HG02588 (cell line): ENCODE results near the gene ZCCHC2.

Source experiments
- ATAC-seq: cut with Tn5 transposase; IDR thresholded peaks from one replicate; pipeline ENCODE4 v1.9.1; 2021; ENCODE audit warnings: mild to moderate bottlenecking, moderate library complexity; ENCODE audit not compliant: unreplicated experiment

The ZCCHC2 gene

DNA sequence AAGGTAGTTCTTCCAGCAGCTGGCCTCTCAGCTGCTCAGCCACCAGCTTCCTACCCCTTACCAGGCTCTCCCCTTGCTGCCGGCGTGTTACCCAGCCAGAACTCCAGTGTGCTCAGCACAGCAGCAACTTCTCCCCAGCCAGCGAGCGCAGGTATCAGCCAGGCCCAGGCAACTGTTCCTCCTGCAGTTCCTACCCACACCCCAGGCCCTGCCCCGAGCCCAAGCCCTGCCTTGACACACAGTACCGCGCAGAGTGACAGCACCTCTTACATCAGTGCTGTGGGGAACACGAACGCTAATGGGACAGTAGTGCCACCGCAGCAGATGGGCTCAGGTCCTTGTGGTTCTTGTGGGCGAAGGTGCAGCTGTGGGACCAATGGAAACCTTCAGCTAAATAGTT is 52.0 kb downstream of the ZCCHC2 start:
- no peak for ATAC-seq

GRCh38 chr18:62576271-62576670 is 53.4 kb downstream of the ZCCHC2 start:
- ATAC-seq, result no peak

- ATAC-seq, result peak; percentile 54
Measured at GRCh38 chr18:62576845-62577512, 54.2 kb downstream of the ZCCHC2 start.

- no peak for ATAC-seq
Measured at GRCh38 chr18:62577765-62578164, 54.9 kb downstream of the ZCCHC2 start.

GRCh38 chr18:62578980-62579511 is 56.2 kb downstream of the ZCCHC2 start:
- no peak for ATAC-seq

DNA sequence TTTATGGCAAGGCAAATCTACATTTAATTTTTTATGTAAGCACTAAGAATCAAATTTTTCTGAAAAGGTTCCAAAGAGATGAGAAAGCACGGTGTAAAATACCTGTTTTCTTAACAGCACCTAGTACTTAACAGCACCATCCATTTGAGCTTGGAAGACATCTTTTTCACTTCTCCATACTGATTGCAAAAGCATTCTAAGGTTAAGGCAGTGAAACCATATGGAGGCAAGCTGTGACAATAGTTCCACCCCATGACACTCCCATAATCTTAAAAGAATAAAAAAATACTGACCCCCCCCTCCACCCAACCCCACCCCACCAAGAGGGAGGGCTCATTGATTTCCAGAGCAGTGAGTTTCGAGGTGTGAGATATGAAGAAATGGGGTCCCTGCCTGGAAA is 60.6 kb downstream of the ZCCHC2 start:
- ATAC-seq, result no peak

DNA sequence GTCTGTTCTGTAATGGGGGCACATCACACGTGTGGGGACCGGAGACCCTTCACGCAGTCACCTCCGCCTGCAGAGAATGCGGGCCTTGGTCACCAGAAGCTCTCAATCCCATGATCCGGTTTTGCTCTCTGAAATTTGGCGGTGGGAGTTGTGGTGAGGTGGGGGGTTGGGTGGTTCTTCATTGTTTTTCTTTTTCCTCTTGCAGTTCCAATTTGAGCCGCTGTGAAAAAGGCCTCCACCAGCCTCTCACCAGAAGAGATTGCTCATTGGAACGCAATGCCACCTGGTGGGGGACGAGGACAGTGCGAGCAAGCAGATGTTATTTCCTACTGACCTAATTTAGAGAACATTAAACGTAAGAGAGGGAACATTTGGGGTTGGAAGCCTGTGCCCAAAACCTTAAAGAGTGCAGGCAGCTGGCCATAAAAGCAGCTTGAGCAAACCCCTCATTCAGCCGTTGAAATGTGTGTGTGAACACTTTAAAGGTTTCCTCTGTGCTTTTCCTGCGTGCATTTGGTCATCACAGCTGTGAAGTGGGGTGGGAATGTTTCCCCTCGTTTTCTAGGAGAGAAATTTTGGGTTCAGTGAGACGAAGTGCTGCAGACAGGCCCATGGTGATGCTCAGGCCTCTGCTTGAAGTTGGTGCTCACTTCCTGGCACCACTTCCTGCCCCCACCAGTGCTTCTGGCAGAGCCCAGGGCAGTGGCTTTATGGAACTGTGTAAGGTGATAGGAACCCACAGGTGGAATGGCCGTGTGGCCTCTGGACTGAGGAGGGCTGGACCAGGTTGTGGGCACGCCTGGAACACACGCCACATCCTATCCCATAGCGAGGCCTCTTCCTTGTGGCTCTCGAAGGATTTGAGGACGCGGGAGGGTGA is 61.7 kb downstream of the ZCCHC2 start:
- ATAC-seq, result peak; percentile 73

GRCh38 chr18:62585274-62586150 is 62.7 kb downstream of the ZCCHC2 start:
- ATAC-seq, result peak; percentile 29

DNA sequence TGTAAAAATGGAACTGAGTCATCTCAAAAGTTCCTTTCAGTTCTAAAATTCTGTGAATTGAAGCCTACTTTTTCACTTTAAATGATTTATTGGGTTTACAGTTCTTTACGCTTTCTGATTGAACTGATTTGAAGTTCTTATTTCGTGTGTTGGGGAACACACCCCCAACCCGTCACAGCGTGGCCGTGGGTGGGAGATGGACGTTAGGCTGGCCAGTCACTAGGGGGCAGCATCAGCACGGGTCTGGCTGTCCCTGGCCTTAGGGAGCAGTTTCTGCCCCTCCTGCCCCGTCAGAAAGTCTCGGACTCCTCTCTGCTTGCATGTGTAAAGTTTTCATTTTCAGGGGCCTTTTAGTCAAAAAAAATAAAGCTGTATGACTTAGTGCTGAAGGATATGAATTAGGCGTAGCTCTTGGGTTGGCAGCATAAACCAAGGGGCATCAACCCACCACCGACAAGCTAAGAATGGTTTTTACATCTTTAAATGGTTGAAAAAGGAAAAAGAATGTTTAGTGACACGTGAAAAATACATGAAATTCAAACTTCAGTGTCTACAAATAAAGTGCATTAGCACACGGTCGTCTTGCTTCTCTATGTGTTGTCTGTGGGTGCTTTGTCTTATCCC is 63.4 kb downstream of the ZCCHC2 start:
- peak; percentile 74 for ATAC-seq

DNA sequence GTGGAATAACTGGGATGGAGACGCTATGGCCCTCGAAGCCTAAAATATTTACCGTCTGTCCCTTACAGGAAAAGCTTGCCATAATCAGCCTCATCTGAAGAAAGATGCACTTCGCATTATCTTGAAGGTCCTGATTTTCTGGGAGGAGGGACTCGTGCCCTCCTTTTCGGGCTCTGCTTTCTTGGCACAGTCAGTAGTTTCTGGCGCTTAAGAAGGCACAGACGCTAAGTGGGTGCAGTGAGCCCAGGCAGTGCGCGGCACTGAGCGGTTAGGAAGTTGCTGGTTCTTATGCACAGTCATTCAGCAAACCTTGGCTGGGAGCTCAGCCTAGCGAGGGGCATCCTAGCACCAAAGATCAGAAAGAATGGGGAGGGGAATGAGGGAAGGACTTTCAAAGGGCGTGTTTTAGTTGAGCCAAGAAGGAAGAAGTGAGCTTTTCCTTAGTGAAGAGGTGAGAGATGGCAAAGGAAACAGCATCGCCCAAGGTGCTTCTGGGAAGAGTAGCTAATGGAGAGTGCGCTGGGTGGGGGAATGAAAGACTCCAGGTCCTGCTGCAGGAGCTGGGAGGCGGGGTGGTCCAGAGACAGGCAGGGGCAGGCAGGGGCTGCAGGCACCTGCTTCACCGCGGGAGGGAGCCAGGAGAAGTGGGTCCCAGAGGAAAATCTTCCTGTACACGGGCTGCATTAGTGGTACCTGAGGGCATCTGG is 64.1 kb downstream of the ZCCHC2 start:
- ATAC-seq, result no peak

DNA sequence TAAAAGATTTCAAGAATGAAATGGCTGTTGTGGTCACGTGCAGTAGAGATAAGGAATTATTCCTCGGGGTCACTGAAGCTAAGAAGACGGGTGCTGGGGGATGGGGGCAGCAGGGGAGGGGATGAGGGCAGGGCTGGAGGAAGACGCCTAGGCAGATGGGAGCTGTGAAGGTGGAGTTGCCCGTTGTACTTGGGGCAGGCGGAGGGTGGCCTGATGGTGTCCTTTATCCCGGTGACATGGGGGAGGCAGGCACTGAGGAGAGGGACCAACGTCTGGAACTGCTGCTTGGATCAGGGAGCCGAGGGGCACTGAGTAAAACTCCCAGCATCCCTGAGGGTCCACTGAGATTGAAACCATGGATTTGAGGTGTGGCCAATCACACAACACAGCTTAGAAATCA is 64.9 kb downstream of the ZCCHC2 start:
- ATAC-seq, result no peak

GRCh38 chr18:62588217-62588616 is 65.4 kb downstream of the ZCCHC2 start:
- ATAC-seq, result no peak

GRCh38 chr18:62590799-62591590 is 68.2 kb downstream of the ZCCHC2 start:
- ATAC-seq, result no peak

- ATAC-seq, result no peak
Measured at GRCh38 chr18:62596145-62597005, 73.5 kb downstream of the ZCCHC2 start.

GRCh38 chr18:62601871-62602270 is 79.0 kb downstream of the ZCCHC2 start:
- ATAC-seq, result no peak

DNA sequence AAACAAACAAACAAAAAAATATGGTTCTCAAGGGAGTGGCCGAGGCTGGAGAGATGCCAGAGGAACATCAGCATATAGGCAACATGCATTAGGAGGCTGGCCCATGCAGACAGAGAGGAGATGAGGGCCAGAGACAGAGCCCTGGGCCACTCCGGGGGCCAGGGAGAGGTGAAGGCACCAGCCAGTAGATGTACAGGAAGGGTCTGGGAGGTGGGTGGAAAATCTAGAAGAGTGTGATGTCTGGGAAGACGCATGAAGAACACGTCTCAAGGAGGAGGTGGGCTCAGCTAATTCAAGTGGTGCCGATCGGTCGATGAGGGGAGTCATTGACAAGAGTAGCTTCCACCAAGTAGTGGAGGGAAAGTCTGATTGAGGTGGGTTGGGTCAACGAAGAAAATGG is 79.9 kb downstream of the ZCCHC2 start:
- no peak for ATAC-seq

GRCh38 chr18:62603211-62603610 is 80.4 kb downstream of the ZCCHC2 start:
- ATAC-seq, result no peak

GRCh38 chr18:62603979-62604378 is 81.2 kb downstream of the ZCCHC2 start:
- ATAC-seq, result no peak
